NCI-H2227 treated with DMSO at 0.1 percent for 48 hours (cell line): ENCODE results near the gene YPEL4.
A peak's percentile ranks its signal among the peaks of the same experiment; 100 is the strongest.

Experiments used
- DNase-seq: peaks from one replicate; lab custom pipeline; 2025; lab: John Stamatoyannopoulos, UW

YPEL4 gene

DNA sequence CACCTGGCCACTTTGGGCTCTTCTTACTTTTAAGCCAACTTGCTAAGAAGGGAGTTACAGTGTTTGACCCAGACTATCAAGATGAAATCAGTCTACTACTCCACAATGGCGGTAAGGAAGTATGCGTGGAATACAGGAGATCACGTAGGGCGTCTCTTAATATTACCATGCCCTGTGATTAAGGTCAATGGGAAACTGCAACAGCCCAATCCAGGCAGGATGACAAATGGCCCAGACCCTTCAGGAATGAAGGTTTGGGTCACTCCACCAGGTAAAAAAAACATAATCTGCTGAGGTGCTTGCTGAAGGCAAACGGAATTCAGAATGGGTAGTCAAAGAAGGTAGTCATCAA is 1.0 kb upstream of the YPEL4 start:
- DNase-seq = no peak

DNA sequence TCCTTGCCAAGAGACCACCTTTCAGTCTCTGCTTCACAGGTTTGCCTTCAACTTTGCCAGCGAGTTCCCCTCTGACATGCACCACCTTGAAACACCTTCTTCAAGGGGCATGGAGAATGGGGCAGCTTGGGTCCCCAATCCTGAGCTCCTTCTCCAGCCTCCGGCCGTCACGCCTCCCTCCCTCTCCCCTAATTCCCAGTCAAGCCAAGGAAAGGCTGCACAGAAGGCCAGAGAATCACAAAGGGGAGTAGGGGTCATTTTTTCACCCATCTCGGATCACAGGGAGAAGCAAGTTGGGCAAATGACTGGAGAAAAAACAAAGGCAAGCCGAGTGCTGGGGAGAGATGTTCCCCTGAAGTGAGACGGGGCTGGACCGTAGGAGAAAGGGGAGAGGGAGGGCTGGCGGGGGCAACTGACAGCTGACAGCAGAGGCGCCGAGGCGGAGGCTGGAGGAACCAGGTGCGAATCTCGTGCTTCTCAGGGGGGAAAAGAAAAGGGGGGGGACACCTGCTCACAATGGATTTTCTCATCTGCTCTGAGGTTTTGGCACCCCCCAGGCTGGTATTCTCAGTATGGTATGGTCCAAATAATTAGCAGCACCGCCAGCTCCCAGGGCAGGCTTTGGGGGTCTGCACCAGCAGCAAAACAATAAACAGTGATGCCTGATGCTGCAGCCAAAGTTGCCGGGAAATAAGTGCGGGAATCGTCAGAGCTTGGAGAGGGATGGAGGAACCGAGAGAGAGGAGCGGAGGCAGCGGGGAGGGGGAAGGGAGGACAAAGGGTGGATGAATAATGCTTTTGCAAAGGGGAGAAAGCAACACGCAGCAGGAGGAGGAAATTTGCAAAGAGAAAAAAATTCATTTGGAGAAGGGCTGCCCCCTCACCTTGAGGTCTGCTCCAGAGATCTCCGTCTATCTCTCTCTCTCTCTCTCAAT is 644 bp downstream of the YPEL4 start:
- peak; percentile 20 for DNase-seq

DNA sequence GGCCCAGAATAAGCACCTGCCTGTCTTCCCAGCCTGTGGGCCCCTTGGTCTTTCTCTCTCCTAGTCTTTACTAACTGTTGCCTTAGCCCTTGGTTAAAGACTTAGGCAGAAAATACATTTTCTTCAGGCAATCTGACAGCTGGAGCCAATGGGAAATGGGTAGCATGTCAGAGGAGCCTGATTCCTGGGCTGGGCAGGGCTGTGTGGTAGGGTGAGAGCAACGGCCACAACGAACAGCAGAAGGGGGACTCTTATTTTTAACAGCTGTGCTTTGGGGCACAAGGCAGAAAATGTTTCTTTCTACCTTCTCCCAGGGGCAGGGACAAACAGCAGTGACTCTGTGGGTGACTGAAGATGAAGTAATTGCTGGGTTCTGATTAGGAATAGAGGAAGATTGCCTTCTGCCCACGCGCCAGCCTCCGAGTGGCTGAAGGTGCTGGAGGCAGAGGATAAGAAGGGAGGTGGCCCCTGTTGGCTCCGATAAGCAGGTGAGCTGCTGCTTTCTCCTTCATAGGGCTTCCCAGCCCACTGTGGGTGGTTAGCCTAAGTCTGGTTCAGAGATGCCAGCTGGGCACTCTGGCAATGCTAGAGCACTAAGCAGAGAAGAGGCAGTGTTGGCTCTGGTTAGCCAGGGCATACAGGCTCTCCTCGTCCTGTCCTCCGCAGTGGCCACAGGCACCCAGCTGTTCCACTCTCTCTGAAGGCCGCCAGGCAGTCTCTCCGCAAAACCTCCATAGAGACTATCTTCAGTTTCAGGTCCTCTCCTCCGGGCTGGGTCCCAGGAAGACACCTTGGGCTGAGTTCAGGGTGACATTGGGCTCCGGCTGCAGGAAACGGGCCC is 1.5 kb downstream of the YPEL4 start:
- peak; percentile 21 for DNase-seq

DNA sequence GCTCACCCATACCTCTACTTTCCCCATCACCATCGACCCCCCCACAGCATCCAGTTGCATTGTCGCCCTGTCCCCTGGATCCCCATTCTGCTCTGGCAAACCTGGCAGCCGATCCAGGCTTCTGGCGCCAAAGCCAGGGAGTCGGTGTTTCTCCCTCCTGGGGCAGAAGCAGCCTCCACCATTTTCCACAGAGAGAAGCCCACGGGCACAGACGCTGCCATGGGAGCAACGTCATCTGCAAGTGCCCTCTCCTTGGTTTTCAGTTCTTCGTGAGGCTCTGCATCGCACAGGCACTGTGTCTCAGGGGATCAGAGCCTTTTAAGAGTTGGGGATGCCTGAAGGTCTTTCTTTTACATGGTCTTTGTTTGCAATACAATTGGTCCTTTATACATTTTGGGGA is 2.3 kb downstream of the YPEL4 start:
- DNase-seq = no peak

DNA sequence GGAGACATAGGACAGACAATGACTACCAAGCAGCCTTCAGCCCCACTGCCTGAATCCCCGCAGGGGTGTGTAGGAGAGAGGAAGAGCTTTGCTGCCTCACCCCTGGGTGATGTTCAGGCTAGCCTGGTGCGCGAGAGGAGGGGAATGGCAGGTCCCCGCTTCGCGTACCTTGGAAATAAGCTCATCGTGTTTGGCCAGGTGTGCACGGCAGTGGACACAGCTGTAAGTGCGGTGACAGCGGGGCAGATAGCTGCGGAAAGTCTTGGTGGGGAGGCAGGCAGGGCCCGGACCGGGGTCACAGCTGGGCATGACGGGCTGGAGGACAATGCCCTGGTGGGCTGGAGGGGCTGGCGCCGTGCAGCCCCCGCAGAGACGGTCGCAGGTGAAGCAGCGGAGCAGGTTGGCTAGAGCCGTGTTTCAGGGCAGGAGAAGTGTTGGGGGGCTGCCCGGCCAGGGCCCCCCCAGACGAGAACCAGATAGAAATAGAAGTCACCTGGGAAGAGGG is 2.9 kb downstream of the YPEL4 start:
- DNase-seq = no peak

DNA sequence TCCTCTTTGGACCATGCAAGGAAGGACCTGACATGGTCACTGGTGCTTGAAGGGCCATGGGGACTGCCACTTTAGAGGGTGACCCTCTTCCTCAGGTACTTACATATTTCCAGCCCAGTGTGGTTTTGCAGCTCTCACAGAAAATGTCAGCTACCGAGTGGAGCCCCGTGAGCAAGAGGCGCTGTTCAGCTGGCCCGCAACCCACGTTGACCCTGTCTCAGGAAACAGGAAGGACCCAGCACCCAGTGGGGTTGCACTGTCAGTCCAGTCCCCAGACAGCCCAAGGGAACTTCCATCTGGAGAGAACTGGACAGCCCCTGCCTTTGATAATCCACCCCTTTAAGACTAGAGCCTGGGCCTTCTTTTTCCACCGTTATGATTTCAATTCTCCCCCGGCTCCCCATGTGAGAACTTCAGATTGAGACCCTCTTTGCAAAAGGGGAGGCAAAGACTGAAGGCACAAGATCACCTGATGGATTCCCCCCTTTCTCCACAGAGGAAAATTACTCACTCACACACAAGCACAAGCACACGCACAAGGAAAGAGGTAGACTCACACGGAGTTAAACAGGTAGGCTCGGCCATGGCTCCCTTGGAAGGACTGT is 3.4 kb downstream of the YPEL4 start:
- no peak for DNase-seq

DNA sequence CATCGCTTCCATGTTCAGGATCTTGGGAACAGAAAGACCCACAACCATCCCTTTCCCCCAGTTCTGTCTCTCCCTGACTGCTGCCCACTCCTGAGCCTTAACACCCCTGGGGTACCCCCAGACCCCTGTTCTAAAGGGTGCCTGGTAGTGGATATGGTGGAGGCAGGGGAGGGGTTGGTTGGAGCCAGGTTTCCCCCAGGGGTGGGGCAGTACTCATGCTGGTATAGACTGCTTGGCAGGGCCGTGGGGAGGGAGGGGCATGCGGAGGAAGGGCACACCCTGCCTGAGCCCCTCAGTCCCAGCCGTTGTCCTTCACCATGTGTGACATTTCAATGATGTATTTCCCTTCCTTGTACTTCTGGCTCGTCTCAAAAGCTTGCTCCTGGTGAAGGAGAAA is 4.0 kb downstream of the YPEL4 start:
- DNase-seq = no peak

DNA sequence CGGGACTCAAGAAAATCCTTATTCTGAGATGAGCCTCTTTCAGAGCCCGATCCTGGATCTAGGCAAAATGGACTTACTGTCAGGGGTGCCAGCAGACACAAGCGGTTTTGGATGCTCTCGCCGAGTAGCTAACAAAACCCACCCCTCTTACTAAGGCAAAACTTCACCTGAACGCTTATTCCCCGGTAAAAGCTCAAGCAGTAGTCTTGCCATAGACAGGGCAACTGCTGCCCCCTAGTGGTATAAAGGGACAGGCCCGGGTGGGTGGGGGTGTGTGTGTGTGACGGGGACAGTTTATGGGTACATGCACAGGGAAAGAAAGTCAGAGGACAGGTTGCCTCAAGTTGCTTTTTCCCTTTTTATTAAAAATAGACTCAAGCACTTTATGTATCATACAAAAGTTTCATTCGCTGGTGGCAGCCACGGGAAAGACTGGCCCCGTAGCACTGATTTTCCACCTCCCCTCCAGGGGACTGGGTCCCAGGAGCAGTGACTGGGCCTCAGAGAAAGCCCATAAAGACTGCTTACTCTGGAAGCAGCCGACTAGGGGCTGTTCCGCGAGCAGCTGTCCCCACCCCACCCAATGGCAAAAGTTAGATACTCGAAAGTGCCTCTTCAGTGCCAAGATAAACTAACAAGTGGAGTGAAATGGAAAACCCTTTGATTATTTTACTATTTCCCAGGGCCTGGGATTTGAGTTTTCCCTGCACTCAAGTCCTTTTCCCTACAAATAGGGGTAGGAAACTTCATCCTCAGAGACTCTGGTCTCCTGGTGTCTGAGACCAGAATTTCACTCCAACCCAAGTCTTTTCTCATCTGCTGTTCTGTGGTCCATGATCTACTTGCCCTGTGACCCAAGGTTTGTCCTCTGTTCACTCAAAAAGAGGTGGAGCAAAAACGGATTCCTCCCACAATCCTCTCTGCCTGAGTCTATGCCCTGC is 4.7 kb downstream of the YPEL4 start:
- DNase-seq = peak; percentile 77

DNA sequence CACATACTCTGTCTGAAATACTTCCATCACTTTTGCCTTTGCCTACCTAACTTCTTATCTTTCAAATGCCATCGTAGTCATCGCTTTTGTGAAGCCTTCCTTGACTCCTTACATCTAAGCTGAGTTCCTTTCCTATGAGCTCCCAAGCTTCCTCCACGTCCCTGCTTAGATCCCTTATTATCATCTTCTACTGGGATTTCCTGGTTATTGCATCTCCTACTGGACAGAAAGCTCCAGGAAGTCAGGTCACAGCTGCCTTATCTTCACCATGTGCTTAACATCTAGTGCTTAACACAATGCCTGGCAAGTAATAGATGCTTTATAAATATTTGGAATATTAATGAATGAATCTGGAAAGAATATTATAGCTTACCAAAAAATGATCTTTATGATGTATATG is 5.9 kb downstream of the YPEL4 start:
- no peak for DNase-seq

DNA sequence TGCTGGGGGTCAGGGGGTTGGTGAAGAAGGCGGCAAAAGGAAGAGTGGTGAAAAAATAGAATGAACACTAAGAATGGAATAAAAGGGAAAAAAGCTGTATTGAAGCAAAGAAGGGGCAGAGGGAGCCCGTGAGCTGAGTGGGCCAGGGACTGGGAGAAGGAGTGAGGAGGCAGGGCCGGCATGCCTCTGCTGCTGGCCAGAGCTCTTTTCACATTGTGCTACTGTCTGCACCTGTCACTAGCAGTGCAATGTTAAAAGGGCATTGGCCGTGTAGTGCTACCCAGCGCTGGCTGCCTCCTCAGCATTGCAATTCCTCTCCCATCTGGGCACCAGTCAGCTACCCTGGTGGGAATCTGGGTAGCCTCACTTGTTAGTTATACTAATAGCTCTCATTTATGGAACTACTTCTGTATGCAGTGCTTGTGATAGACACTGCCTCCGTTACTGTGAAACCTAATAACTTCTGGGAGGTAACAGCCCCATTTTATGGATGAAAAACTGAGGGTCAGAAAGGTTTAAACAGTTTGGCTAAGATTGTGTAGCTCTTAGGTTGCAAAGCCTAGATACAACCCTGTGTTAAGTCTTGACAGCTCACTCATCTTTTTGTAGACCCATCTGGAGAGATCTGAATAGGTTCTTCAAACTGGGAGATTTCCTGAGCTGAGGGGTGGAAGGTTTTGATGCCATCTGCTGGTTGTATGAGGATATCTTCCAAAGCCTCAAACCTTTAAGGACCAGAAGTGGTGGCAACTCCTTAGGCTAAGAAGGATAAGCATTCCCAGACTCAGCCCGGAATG is 8.5 kb downstream of the YPEL4 start:
- DNase-seq = peak; percentile 51

DNA sequence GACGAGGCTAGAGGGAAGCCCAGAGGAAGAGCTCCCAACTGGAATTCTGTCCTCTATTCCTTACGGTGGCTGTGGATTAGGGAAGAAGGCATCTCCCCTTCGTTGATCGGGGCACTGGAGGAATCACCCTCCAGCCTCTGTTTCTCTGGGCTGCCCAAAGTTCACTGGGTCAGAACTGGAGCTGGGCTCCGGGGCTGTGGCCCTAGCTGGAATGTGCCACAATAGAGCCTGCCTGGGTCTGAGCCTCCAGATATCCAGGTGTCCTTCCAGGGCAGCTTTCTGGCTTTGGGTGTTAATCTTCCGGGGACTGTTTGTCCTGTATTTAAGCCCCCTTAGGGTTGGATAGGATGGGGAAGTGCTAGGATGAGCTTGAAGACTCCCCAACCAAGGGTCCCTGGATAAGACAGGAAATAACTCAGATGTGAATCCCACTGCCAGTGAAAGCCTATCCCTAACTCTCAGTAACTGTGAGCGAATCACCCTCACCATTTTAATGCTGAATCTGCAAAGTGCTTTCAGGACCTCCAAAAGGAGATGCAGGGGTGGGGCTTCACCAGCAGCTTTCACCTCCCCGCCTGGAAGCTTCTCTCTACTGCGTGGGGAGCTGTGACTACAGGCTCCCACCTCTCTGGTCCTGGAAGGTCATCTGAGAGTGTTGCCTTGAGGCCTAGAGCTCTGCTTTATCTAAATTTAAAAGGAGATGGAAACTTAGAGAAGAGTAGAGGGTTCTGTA is 9.5 kb downstream of the YPEL4 start:
- no peak for DNase-seq

DNA sequence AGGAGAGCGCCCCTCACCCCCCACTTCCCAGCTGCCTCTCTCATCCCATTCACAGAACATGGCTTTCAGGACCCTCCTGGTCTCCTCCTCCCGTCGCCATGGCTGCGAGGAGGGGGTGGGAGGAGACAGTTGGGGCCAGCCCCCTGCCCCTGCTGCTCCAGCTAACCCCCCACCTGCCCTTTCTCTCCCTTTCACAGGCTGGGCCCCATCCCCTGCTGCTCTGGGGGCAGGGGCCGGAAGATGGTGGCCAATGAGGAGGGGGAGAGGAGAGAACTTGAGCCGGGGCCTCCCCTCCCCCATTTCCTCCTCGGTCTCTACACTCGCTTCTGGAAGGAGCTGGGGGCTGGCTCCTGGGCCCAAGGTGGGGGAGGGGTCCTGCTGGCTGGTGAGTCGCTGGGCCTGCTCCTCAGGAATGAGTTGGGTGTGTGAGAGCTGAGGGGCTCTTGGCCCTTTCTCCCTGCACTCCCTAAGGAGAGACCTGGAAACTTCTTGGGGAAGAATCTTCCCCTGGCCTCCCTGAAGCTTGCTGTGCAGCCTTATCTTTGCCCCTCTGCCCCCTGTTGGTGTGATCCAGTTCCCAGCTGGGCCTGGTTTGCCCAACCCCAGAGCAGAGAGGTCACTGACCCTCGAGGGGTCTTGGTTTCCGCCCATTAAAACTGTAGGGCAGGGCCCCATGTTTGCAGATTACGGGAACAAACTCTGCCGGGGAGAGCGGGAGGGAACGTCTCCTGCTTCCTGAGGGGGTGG is 10.2 kb downstream of the YPEL4 start:
- DNase-seq = peak; percentile 95

DNA sequence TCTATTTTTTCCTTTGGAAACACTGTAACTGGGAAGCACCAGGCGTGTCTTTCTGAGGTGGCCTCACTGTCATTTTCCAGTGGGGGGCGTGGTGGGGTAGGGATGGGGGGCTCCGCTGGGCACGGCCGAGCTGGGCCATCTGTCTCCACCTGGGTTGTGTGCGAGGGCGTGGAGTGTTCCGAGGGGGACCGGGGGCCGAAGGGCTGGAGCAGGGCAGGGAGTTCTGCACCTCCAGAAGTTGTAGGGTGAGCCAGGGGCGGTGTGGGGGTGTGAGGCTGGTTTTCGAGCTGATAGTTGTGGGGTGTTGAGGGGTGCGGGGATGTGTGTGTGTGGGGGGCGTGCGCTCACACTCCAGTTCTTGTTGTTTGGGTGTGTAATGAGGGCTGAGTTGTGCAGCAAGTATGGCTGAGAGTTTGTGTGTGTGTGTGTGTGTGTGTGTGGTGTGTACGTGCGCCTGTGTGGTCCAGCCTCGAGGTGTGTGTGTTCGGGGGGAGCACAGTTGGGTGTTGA is 10.8 kb downstream of the YPEL4 start:
- DNase-seq = no peak

DNA sequence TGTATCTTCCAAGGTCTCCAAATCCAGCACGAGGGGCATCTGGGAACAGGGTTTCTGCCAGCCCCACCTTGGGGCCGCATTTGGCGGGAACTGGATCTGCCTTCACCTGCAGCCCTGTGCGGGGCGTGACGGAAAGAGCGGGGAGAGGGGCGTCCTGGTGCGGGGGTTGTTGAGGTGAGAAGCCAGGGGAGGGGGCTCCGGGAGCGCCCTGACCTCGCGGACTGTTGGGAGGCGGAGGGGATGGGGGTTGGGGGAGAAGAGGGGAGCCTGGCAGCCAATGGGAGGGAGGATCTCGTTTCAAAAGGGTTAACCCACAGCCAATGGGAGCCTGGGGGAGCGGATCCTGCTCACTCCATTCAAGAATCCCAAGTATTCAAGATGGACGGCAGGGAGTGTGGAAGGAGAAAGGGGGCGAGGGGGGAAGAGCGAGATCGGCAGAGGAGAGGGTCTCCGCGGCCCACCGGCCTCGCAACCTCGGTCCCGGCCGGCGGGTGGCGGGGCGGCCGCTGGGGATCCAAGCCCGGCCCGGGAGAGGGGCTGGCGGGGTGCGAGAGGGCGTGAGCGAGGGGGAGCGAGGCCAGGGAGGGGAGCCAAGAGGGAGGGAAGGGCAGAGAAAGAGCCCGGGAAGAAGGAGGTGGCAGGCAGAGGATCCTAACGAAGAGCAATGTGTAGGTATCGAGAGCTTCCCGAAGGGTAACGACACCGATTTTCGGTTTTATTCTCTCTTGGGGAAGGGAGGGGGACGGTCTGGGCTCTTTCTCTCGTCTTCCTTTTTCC is 11.5 kb downstream of the YPEL4 start:
- peak; percentile 93 for DNase-seq

DNA sequence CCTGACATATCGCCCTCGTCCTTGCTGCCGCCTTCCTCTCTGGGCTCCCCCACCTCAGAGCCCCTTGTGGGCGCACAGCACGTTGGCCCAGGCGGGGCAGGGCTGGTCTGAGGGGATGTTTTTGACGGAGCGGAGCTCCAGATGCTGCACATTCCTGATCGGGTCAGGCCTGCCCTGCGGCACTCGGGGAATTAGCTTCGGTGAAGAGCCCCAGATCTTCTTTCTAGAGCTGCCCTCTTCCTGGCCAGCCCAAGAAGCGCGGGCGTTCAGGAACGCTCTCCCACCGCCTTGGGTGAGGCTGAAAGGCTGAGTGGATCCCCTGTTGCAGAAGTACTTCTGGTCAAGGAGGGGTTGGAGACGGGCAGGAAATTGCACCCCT is 12.1 kb downstream of the YPEL4 start:
- DNase-seq = no peak

DNA sequence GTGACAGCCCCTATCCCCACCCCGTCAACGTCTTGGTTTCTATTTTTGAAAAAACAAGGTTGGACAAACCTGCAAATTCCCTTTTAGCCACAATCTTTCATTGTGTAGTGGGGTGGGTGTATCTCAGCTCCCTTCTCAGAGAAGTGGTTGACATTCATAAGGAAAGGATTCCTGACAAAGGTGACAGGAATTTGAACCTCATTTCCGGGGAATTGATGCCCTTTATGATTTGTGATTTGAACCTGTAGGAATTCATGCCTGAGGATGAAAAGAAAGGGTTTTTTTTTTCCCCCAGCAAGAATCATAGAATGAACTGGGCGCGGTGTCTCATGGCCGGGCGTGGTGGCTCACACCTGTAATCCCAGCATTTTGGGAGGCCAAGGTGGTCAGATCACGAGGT is 14.5 kb downstream of the YPEL4 start:
- DNase-seq = no peak

DNA sequence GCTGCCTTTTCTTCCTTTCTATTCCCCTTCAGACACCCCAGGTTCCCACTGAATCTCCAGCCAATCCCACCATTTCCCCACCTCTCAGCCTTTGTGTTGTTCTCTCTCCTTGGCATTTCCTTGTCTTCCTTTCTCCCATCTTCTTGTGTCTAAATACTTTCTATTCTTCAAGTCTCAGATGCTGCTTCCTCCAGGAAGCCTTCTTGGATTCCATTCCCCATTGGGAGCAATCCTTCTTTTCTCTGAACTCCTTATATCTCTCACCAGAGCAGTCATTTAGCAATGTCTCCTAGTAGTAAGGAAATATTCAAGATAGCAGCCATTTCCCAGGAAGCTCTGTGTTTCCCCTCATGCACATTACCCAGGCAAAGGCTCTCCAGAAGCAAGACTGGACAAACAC is 15.4 kb downstream of the YPEL4 start:
- DNase-seq = no peak

DNA sequence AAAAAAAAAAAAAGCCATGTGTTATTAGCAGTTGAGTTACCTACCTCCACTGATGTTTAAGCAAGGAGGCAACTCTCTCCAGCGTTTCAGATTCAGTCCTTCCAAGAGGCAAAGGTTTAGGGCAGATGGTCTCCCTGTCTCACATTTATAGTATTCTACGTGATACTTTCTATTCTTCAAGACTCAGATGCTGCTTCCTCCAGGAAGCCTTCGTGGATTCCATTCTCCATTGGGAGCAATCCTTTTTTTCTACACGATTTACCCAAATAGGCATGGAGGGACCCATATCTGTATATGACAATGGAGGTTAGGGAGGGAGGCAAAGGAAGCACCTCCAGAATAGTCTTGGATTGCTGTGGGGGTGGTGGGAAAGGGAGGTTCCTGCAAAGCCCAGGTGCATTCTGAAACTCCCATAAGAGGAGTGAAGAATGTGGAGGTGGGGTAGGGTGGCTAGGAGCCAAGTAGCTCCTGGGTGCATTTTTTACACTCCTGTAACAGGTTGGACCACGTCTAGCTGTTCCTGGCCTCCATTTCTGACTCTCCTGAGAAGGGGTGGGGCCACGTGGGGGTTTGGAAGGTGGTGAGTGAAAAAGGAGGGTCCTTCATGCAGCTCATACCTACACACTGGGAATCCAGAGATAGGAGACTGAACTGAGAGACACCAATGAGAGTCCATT is 16.2 kb downstream of the YPEL4 start:
- no peak for DNase-seq
